MM.1S (cell line): ENCODE data around the gene CA10.

ENCODE experiments used
- DNase-seq: peaks from one replicate; pipeline ENCODE4 v3.0.0-alpha.2; 2015
- H2AFZ ChIP-seq: fragments of 300-600 bp; sonication (generic); 2 replicates; pipeline ENCODE4 v1.6.0; 2016; ENCODE audit warnings: antibody characterized with exemption, low read length
- H3F3A ChIP-seq: fragments of 300-600 bp; sonication (generic); 2 replicates; pipeline ENCODE4 v1.6.1; 2016; ENCODE audit warnings: mild to moderate bottlenecking, antibody characterized with exemption, low read length, moderate library complexity, mixed read lengths; ENCODE audit not compliant: insufficient read depth
- H3K27ac ChIP-seq: fragments of 300-600 bp; sonication (generic); 2 replicates; pipeline ENCODE4 v1.5.1; 2016; ENCODE audit warnings: mild to moderate bottlenecking, low read length
- H3K27me3 ChIP-seq: fragments of 300-600 bp; sonication (generic); replicated peaks from 2 replicates; pipeline ENCODE4 v1.6.0; 2016; ENCODE audit warnings: low read length; ENCODE audit not compliant: insufficient read depth
- H3K36me3 ChIP-seq: fragments of 300-600 bp; sonication (generic); replicated peaks from 2 replicates; pipeline ENCODE4 v1.6.1; 2016; ENCODE audit warnings: mild to moderate bottlenecking, low read length, mixed read lengths; ENCODE audit not compliant: insufficient read depth
- H3K4me1 ChIP-seq: fragments of 300-600 bp; sonication (generic); 2 replicates; pipeline ENCODE4 v1.6.1; 2016; ENCODE audit warnings: low read length, mixed read lengths
- H3K4me2 ChIP-seq: fragments of 300-600 bp; sonication (generic); 2 replicates; pipeline ENCODE4 v1.6.0; 2016; ENCODE audit warnings: low read depth, low read length
- H3K4me3 ChIP-seq: fragments of 300-600 bp; sonication (generic); 2 replicates; pipeline ENCODE4 v1.5.1; 2016; ENCODE audit warnings: low read length, mixed read lengths
- H3K79me2 ChIP-seq: fragments of 300-600 bp; sonication (generic); 2 replicates; pipeline ENCODE4 v1.6.1; 2016; ENCODE audit warnings: mixed run types, low read length, mixed read lengths
- H3K9ac ChIP-seq: fragments of 300-600 bp; sonication (generic); 2 replicates; pipeline ENCODE4 v1.6.1; 2016; ENCODE audit warnings: low read length, mixed read lengths
- H3K9me2 ChIP-seq: fragments of 300-600 bp; sonication (generic); replicated peaks from 2 replicates; pipeline ENCODE4 v1.6.1; 2016; ENCODE audit warnings: mild to moderate bottlenecking, low read length, mixed read lengths; ENCODE audit not compliant: insufficient read depth
- H3K9me3 ChIP-seq: fragments of 300-600 bp; sonication (generic); replicated peaks from 2 replicates; pipeline ENCODE4 v1.6.1; 2016; ENCODE audit warnings: mild to moderate bottlenecking, low read length, mixed read lengths; ENCODE audit not compliant: insufficient read depth
- H4K20me1 ChIP-seq: fragments of 300-600 bp; sonication (generic); 2 replicates; pipeline ENCODE4 v1.6.1; 2016; ENCODE audit warnings: mild to moderate bottlenecking, low read length, moderate library complexity, mixed read lengths; ENCODE audit not compliant: insufficient read depth
- EZH2 ChIP-seq: fragments of 300-600 bp; sonication (generic); optimal IDR thresholded peaks from 2 replicates; pipeline ENCODE3; 2017; ENCODE audit warnings: low read depth, mild to moderate bottlenecking, antibody characterized with exemption, low read length, mixed read lengths
- EZH2phosphoT487 ChIP-seq: fragments of 300-600 bp; sonication (generic); IDR thresholded peaks from 2 replicates; pipeline ENCODE4 v1.6.1; 2018; ENCODE audit warnings: antibody characterized with exemption, low read length
- TF ChIP-seq, protein P1 (sequence below): fragments of 300-600 bp; sonication (generic); IDR thresholded peaks from 2 replicates; pipeline ENCODE4 v1.5.1; 2016; ENCODE audit warnings: antibody characterized with exemption, low read length, mixed read lengths

The CA10 gene

DNA sequence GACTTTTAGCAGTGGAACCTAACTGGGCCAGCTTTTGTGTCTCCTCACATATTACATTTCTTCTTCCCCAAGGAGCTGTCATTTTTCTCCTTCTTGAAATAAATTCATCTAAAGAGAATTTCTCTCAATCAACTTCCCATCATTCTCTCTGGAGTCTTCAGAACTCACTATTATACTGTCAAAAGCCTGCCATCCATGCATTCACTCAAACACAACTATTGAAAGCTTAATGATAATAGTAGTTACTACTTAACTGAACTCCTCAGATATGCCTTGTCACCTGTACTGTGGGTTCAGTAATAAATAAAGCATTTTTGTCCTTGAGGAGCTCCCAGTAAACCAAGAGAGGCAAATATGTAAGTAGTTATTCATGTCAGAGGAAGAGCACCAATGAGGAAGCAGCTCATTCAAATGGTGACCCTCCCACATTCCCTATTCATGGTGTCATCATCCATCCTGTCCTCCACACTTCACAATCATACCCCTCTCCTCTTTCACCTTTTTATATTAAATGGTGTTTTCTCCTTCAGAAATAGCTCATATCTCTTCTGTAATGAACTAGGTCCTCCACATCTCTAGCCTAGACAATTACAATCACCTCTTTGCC is 162.6 kb downstream of the CA10 start:
- no peaks in the 10 kb centered on the region for H3K9me2 ChIP-seq
- TF ChIP-seq, protein P1, sequence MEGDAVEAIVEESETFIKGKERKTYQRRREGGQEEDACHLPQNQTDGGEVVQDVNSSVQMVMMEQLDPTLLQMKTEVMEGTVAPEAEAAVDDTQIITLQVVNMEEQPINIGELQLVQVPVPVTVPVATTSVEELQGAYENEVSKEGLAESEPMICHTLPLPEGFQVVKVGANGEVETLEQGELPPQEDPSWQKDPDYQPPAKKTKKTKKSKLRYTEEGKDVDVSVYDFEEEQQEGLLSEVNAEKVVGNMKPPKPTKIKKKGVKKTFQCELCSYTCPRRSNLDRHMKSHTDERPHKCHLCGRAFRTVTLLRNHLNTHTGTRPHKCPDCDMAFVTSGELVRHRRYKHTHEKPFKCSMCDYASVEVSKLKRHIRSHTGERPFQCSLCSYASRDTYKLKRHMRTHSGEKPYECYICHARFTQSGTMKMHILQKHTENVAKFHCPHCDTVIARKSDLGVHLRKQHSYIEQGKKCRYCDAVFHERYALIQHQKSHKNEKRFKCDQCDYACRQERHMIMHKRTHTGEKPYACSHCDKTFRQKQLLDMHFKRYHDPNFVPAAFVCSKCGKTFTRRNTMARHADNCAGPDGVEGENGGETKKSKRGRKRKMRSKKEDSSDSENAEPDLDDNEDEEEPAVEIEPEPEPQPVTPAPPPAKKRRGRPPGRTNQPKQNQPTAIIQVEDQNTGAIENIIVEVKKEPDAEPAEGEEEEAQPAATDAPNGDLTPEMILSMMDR, result no peak
- TF ChIP-seq EZH2 (no peak), EZH2phosphoT487 (no peak)
- no peak overlapping the region for H3K27ac ChIP-seq
- no peaks in the 10 kb centered on the region for H4K20me1 ChIP-seq
- H3K9ac ChIP-seq, result no peak overlapping the region
- DNase-seq, result no peak
- no peak overlapping the region for H2AFZ ChIP-seq
- H3K4me1 ChIP-seq, result no peaks in the 10 kb centered on the region
- H3K79me2 ChIP-seq, result no peaks in the 10 kb centered on the region
- no peaks in the 10 kb centered on the region for H3K9me3 ChIP-seq
- no peaks in the 10 kb centered on the region for H3F3A ChIP-seq
- no peaks in the 10 kb centered on the region for H3K27me3 ChIP-seq
- H3K4me3 ChIP-seq, result no peak overlapping the region
- H3K36me3 ChIP-seq, result no peaks in the 10 kb centered on the region
- H3K4me2 ChIP-seq, result no peak overlapping the region

DNA sequence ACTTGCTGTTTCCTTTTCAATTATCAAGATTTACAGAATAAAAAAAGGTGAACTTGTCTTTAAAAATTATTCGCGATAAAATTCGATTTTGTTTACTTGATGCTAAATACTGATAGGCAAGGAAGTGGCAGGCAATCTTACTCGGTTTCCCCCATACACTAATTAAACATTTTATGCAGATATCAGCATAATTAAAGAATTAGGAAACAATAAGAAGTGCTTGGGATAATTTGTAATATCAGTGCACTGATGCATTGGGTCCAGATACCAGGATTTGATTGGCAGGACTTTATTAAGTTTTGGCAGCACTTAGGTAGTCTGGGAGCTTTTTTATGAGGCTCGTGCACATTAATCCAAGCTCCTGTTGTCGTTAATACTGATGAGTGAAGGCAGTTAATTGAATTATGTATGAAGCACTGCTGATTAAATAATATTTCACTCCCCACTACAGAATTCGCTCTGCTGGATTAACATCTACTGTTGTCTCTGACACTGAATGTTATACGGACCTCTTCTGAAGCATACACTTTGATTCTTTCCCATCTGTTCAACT is 165.6 kb downstream of the CA10 start:
- no peaks in the 10 kb centered on the region for H4K20me1 ChIP-seq
- H2AFZ ChIP-seq, result no peak overlapping the region
- H3K79me2 ChIP-seq, result no peaks in the 10 kb centered on the region
- TF ChIP-seq, protein P1, result no peak
- TF ChIP-seq EZH2 (no peak), EZH2phosphoT487 (no peak)
- no peaks in the 10 kb centered on the region for H3K36me3 ChIP-seq
- H3K4me2 ChIP-seq, result no peak overlapping the region
- H3K9me2 ChIP-seq, result no peaks in the 10 kb centered on the region
- no peaks in the 10 kb centered on the region for H3F3A ChIP-seq
- H3K4me1 ChIP-seq, result no peaks in the 10 kb centered on the region
- H3K9me3 ChIP-seq, result no peaks in the 10 kb centered on the region
- H3K27me3 ChIP-seq, result no peaks in the 10 kb centered on the region
- no peak for DNase-seq
- no peak overlapping the region for H3K27ac ChIP-seq
- no peak overlapping the region for H3K9ac ChIP-seq
- no peak overlapping the region for H3K4me3 ChIP-seq

DNA sequence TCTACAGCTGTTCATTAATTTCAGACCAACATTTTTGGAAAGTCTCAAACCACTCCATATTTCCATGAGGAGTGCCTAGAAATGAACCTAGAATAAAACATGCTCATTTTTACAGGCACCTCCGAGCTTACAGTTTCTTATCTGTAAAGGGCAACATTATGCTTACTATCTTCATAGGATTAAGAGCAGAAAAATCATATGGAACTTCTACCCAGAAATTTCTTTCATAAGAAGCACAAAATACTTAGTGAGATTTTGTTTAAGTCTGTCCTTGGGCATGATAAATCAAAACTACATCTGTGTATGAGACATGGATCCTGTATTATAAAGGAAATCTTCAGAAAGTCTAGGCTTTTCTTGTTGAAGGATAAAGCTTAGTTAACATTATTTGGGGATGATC is 187.4 kb downstream of the CA10 start:
- no peaks in the 10 kb centered on the region for H3F3A ChIP-seq
- no peaks in the 10 kb centered on the region for H3K79me2 ChIP-seq
- H3K9me3 ChIP-seq, result no peaks in the 10 kb centered on the region
- TF ChIP-seq, protein P1, result no peak
- TF ChIP-seq EZH2phosphoT487 (no peak), EZH2 (no peak)
- no peaks in the 10 kb centered on the region for H4K20me1 ChIP-seq
- no peak for DNase-seq
- no peaks in the 10 kb centered on the region for H3K27me3 ChIP-seq
- no peak overlapping the region for H3K27ac ChIP-seq
- no peak overlapping the region for H2AFZ ChIP-seq
- H3K4me2 ChIP-seq, result no peak overlapping the region
- no peak overlapping the region for H3K9ac ChIP-seq
- no peaks in the 10 kb centered on the region for H3K36me3 ChIP-seq
- H3K4me1 ChIP-seq, result no peaks in the 10 kb centered on the region
- H3K9me2 ChIP-seq, result no peaks in the 10 kb centered on the region
- no peak overlapping the region for H3K4me3 ChIP-seq
